ENCODE results near the gene DEF6.
"Not testable (repeated sequence)": the region's sequence is repeated elsewhere in the genome, so short reads cannot be mapped to it uniquely, and the experiment has no call there.

DEF6 gene

GRCh38 chr6:35310265-35310831 is 12.7 kb downstream of the DEF6 start:
- DNase-seq (ENCODE audit: low spot score): peak; percentile 32

GRCh38 chr6:35311390-35312075 is 13.9 kb downstream of the DEF6 start:
- peak; percentile 71 for DNase-seq (ENCODE audit: low spot score)

DNA sequence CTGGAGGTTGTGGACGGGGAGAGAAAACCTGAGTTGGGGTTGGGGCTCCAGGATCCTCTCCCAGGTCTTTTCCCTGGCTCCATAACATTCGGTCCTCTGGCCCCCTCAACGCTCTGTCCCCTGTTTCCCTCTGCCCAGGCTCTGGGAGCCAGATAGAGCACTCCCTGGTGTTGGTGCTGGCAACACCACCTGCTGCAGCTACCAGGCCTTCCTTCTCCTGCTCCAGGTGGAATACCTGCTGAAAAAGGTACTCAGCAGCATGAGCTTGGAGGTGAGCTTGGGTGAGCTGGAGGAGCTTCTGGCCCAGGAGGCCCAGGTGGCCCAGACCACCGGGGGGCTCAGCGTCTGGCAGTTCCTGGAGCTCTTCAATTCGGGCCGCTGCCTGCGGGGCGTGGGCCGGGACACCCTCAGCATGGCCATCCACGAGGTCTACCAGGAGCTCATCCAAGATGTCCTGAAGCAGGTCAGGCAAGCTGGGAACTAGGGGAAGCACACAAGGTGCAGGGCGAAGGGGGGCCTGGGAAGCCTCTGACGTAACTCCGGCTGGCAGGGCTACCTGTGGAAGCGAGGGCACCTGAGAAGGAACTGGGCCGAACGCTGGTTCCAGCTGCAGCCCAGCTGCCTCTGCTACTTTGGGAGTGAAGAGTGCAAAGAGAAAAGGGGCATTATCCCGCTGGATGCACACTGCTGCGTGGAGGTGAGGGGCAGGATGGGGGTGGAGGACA is 14.6 kb downstream of the DEF6 start:
- DNase-seq (ENCODE audit: low spot score): no peak

- no peak for DNase-seq (ENCODE audit: low spot score)
Measured at GRCh38 chr6:35312807-35313206, 15.2 kb downstream of the DEF6 start.

- DNase-seq (ENCODE audit: low spot score): no peak
Measured at GRCh38 chr6:35317483-35318195, 20.0 kb downstream of the DEF6 start.

- DNase-seq (ENCODE audit: low spot score): no peak
Measured at GRCh38 chr6:35318196-35319171, 20.9 kb downstream of the DEF6 start.

- DNase-seq (ENCODE audit: low spot score): no peak
Measured at GRCh38 chr6:35319346-35320030, 21.9 kb downstream of the DEF6 start.

DNA sequence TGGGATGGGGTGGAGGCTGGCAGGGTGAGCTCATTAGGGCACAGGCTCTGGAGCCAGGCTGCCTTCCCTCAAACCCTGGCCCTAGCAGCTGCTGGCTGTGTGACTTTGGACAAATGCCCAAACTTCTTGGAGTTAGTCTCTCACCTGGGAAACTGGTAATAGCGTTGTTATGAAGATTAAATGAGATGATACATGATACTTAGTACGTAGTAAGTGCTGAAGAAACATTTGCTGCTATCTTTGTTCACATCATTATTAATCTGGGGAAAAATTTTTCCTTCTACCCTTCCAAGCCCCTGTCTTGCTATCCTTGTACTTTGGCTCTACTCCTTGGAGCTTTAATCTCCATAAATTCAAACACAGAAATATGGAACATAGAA is 22.4 kb downstream of the DEF6 start:
- no peak for DNase-seq (ENCODE audit: low spot score)

- DNase-seq (ENCODE audit: low spot score): no peak
Measured at GRCh38 chr6:35321091-35321490, 23.5 kb downstream of the DEF6 start.

DNA sequence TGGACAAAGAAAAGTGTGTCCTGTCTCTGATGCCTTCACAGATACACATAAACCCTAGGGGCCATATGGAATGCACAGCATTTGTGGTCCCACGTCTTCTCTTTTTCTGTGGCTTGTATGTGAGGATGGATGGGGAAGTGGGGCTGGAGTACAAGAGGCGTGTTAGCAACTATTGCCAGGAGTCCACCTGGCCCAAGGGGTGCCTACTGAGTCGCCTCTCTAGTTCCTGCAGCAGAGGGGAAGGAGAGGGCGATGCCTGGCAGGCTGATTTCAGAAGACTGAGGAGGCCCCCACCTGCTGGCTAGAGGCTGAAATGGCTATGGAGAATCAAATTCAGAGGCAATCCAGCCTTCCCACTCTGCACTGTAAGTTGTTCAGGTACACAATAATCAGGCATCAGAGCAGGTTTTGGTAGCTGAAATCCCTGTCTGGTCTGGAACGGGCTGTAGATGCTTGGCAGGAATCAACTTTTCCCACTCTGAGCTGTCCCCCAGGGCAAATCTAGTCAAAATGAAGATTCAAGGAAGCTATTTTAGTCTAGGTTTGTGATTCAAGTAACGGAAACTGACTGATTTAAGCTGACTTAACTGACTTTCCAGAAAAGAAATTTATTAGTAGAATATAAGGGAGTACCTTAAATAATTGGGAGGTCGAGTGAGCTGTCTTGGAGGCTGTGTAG is 29.9 kb downstream of the DEF6 start:
- DNase-seq (ENCODE audit: low spot score): peak; percentile 82

GRCh38 chr6:35328108-35328723 is 30.6 kb downstream of the DEF6 start:
- DNase-seq (ENCODE audit: low spot score): no peak

- DNase-seq (ENCODE audit: low spot score): not testable (repeated sequence)
Measured at GRCh38 chr6:35328965-35329364, 31.3 kb downstream of the DEF6 start.

DNA sequence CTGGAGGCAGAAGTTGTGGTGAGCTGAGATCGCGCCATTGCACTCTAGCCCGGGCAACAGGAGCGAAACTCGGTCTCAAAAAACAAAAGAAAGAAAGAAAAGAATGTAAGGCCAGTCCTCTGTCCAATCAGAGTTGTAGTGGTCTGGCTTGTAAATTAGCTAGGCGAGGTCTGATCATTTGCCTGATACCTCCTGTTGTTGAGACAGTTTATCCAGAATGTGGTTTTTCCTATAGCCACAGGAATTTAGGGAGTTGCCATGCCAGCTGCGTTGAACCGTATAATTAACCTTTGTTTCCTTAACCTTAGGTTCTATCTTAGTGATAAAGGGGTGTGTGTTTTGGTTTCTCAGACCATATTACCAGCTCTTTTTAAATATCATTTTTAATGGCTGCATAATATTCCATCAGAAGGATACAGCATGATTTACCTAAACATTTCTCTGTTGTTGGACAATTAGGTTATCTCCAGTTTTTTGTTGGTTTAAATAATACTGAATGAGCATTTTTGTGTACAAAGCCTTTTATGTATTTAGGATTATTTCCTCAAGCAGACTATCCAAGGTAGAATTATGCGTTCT is 33.0 kb downstream of the DEF6 start:
- no peak for DNase-seq (ENCODE audit: low spot score)

- DNase-seq (ENCODE audit: low spot score): peak; percentile 70
Measured at GRCh38 chr6:35332074-35332887, 34.7 kb downstream of the DEF6 start.

- no peak for DNase-seq (ENCODE audit: low spot score)
Measured at GRCh38 chr6:35341557-35341956, 43.9 kb downstream of the DEF6 start.

GRCh38 chr6:35342258-35343091 is 44.9 kb downstream of the DEF6 start, which contains the start of gene PPARD:
PPARD (plus strand) TSS chr6:35342558; CDS start chr6:35411088, 68,530 bp downstream.
- DNase-seq (ENCODE audit: low spot score): peak; percentile 96

- DNase-seq (ENCODE audit: low spot score): no peak
Measured at GRCh38 chr6:35343092-35343834, 45.6 kb downstream of the DEF6 start.

All from CD4-positive, alpha-beta T cell treated with Interleukin-15 for 4 hours (primary cell).